IMR-90 (cell line): ENCODE results near the gene SLC1A5. TPM values are rescaled to one million over a fixed set of nuclear protein-coding genes. Genes with fewer than 3 reads are reported as not detected.

Source experiments
- ATAC-seq: fragments of 200-7000 bp; cut with Tn5 transposase; 2 replicates; pipeline ENCODE4 v1.9.1; 2020; ENCODE audit warnings: low read depth, mild to moderate bottlenecking, moderate library complexity
- BruUV-seq: library from RNA; stranded (reverse); fragments of 400-500 nt; replicated peaks from 2 replicates; lab custom pipeline; 2021; lab: Mats Ljungman, UMichigan
- CTCF ChIA-PET: fragments of 300-600 bp; formaldehyde crosslinking; extraction: SDS; loops from one replicate; lab custom pipeline; 2021; ENCODE audit warnings: antibody characterized with exemption; lab: Yijun Ruan, JAX
- POLR2A ChIA-PET: fragments of 300-600 bp; sonication (Branson Sonifier 250); formaldehyde crosslinking; loops from one replicate; lab custom pipeline; 2022; ENCODE audit warnings: antibody characterized with exemption; ENCODE audit not compliant: unreplicated experiment; lab: Charles Lee
- DNase-seq: peaks from one replicate; pipeline ENCODE4 v3.0.0; 2013
- H2AFZ ChIP-seq: replicated peaks from 2 replicates; pipeline ENCODE3; 2013; ENCODE audit warnings: low read length, mild to moderate bottlenecking; ENCODE audit not compliant: poor library complexity
- H2AK5ac ChIP-seq: 2 replicates; pipeline ENCODE4 v1.6.1; 2013; ENCODE audit warnings: low read depth, low read length, inconsistent platforms
- H2AK9ac ChIP-seq: replicated peaks from 2 replicates; pipeline ENCODE3; 2013; ENCODE audit warnings: mild to moderate bottlenecking, low read depth, low read length, moderate library complexity; ENCODE audit not compliant: poor library complexity
- H2BK120ac ChIP-seq: 2 replicates; pipeline ENCODE4 v1.6.1; 2013; ENCODE audit warnings: low read depth, low read length, inconsistent platforms
- H2BK15ac ChIP-seq: 3 replicates; pipeline ENCODE4 v1.6.1; 2013; ENCODE audit warnings: low read depth, low read length, inconsistent platforms
- H2BK20ac ChIP-seq: 2 replicates; pipeline ENCODE4 v1.6.1; 2013; ENCODE audit warnings: low read depth, mild to moderate bottlenecking, inconsistent platforms, low read length, moderate library complexity
- H2BK5ac ChIP-seq: 2 replicates; pipeline ENCODE4 v1.6.1; 2013; ENCODE audit warnings: mild to moderate bottlenecking, low read depth, low read length, inconsistent platforms; ENCODE audit not compliant: poor library complexity, severe bottlenecking
- H3K14ac ChIP-seq: replicated peaks from 2 replicates; pipeline ENCODE4 v1.6.1; 2013; ENCODE audit warnings: low read depth, low read length, inconsistent platforms
- H3K18ac ChIP-seq: 2 replicates; pipeline ENCODE4 v1.6.1; 2013; ENCODE audit warnings: low read depth, low read length, control low read depth
- H3K23ac ChIP-seq: 2 replicates; pipeline ENCODE4 v1.6.1; 2013; ENCODE audit warnings: low read depth, low read length, inconsistent platforms
- H3K27ac ChIP-seq: 2 replicates; pipeline ENCODE4 v1.5.1; 2013; ENCODE audit warnings: mild to moderate bottlenecking, control low read depth, low read length; ENCODE audit not compliant: insufficient read depth
- H3K27me3 ChIP-seq: 2 replicates; pipeline ENCODE4 v1.6.1; 2013; ENCODE audit warnings: low read length; ENCODE audit not compliant: control insufficient read depth, insufficient read depth
- H3K36me3 ChIP-seq: 2 replicates; pipeline ENCODE4 v1.6.1; 2013; ENCODE audit warnings: low read length, mixed read lengths; ENCODE audit not compliant: control insufficient read depth, insufficient read depth
- H3K4ac ChIP-seq: 2 replicates; pipeline ENCODE4 v1.6.1; 2013; ENCODE audit warnings: low read depth, low read length, inconsistent platforms
- H3K4me1 ChIP-seq: 2 replicates; pipeline ENCODE4 v1.6.1; 2013; ENCODE audit warnings: low read length, mixed read lengths; ENCODE audit not compliant: control insufficient read depth, insufficient read depth
- H3K4me2 ChIP-seq: 2 replicates; pipeline ENCODE4 v1.6.1; 2013; ENCODE audit warnings: low read depth, mild to moderate bottlenecking, control low read depth, low read length, moderate library complexity
- H3K4me3 ChIP-seq: 2 replicates; pipeline ENCODE4 v1.5.1; 2013; ENCODE audit warnings: low read depth, mild to moderate bottlenecking, control low read depth, low read length, moderate library complexity; ENCODE audit not compliant: insufficient read depth
- H3K56ac ChIP-seq: 2 replicates; pipeline ENCODE4 v1.6.1; 2013; ENCODE audit warnings: low read length, inconsistent platforms; ENCODE audit not compliant: insufficient read depth; ENCODE audit errors: extremely low read depth
- H3K79me1 ChIP-seq, 2 experiments: 2 replicates each; pipeline ENCODE4 v1.6.1; 2013; ENCODE audit warnings: low read length in 2 of 2, inconsistent platforms in 1 of 2, low read depth in 1 of 2
- H3K9ac ChIP-seq: 2 replicates; pipeline ENCODE4 v1.6.1; 2013; ENCODE audit warnings: low read depth, low read length, control low read depth
- H3K9me1 ChIP-seq: 2 replicates; pipeline ENCODE4 v1.6.1; 2013; ENCODE audit warnings: low read length, inconsistent platforms; ENCODE audit not compliant: insufficient read depth
- H3K9me3 ChIP-seq: 2 replicates; pipeline ENCODE4 v1.6.1; 2013; ENCODE audit warnings: low read length; ENCODE audit not compliant: control insufficient read depth, insufficient read depth
- H4K20me1 ChIP-seq: 2 replicates; pipeline ENCODE4 v1.6.1; 2013; ENCODE audit warnings: low read length, inconsistent platforms; ENCODE audit not compliant: insufficient read depth
- H4K5ac ChIP-seq: 2 replicates; pipeline ENCODE4 v1.6.1; 2013; ENCODE audit warnings: mild to moderate bottlenecking, low read depth, low read length, control low read depth
- H4K8ac ChIP-seq, 2 experiments: 2 replicates each; pipeline ENCODE4 v1.6.1; 2013; ENCODE audit warnings: low read depth in 2 of 2, low read length in 2 of 2, control low read depth in 1 of 2, inconsistent platforms in 1 of 2
- H4K91ac ChIP-seq: 2 replicates; pipeline ENCODE4 v1.6.1; 2013; ENCODE audit warnings: low read depth, low read length, inconsistent platforms; ENCODE audit not compliant: insufficient read depth
- BHLHE40 ChIP-seq: fragments of 150-350 bp; IDR thresholded peaks from 2 replicates; pipeline ENCODE4 v1.6.1; 2016; ENCODE audit warnings: mild to moderate bottlenecking, low read depth, low read length
- FOS ChIP-seq: fragments of 150-350 bp; IDR thresholded peaks from 2 replicates; pipeline ENCODE4 v1.6.1; 2016; ENCODE audit warnings: low read depth, low read length
- NFE2L2 ChIP-seq: fragments of 150-350 bp; IDR thresholded peaks from 2 replicates; pipeline ENCODE4 v1.6.1; 2016; ENCODE audit warnings: low read depth, mild to moderate bottlenecking, low read length
- WGBS, 2 experiments: methylation state at CpG; one replicate each; pipeline versions ENCODE4 v1.1.5 to v1.1.7; 2013; ENCODE audit warnings: missing lambda C conversion rate in 2 of 2; ENCODE audit not compliant: insufficient read length in 1 of 2; ENCODE audit errors: extremely low coverage in 2 of 2; 5-methylcytosine and 5-hydroxymethylcytosine counted together
- dilution Hi-C: fragments of 300-500 bp; cut with HindIII; formaldehyde crosslinking; loops from one replicate; pipeline ENCODE4 v1.14.3; 2018; ENCODE audit warnings: low sequenced_read_pairs; ENCODE audit not compliant: unreplicated experiment
- in situ Hi-C: fragments of 300-500 bp; cut with MboI; formaldehyde crosslinking; loops from 3 replicates; pipeline ENCODE4 v1.14.3; 2019; ENCODE audit warnings: low sequenced_read_pairs, inconsistent platforms, mixed read lengths
- intact Hi-C: fragments of 100-400 bp; cut with micrococcal nuclease; formaldehyde crosslinking; loops from 2 replicates; pipeline ENCODE4 v1.10.0; 2022
- polyA plus RNA-seq, 3 experiments: library from polyadenylated mRNA; depleted of rRNA; stranded (reverse); fragments of >200 nt; gene quantifications; 2 replicates each; pipeline ENCODE4 v1.2.3, GENCODE V29; 2012; ENCODE audit warnings: low replicate concordance in 1 of 3
- total RNA-seq: library from RNA; depleted of rRNA; stranded (reverse); fragments of >200 nt; gene quantifications from 2 replicates; pipeline ENCODE4 v1.2.3, GENCODE V29; 2012

Gene SLC1A5
- total and polyA plus RNA-seq, 2 of the 4 experiments (the other 2 are of a cell fraction) = 142 to 171 TPM

DNA sequence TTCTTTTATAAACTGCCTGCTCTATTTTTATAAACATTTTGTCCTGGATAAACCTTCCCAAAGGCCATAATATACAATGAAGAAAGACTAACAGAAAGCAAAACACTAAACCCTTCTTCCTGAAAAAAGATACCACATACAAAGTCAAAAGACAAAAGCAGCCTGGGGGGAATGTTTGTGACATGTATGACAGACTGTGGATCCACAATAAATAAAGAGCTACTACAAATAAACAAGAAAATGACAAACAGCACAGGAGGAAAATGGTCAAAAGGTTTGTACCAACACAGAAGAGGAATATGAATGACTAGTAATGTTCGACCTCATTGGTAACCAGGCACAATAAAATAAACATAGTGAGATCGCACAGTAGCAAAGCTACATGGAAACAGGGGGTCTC is 42.5 kb upstream of the SLC1A5 start (continued):
- TF ChIP-seq BHLHE40 = no peak

- Histone ChIP-seq H2BK20ac (no peak overlapping the region), H2AK9ac (no peak overlapping the region), H2AFZ (no peak overlapping the region), H3K27ac (no peak overlapping the region), H3K4me2 (no peak overlapping the region), H2BK15ac (no peak overlapping the region), H3K27me3 (no peaks in the 10 kb centered on the region), H2AK5ac (peak overlapping the region; percentile 69), H3K4me3 (no peak overlapping the region), H3K79me1 (no peaks in the 10 kb centered on the region), H2BK5ac (peak overlapping the region; percentile 7), H3K9ac (no peak overlapping the region), H3K23ac (no peak overlapping the region), H3K9me3 (no peaks in the 10 kb centered on the region), H3K14ac (no peak overlapping the region), H4K8ac (no peak overlapping the region), H3K18ac (no peak overlapping the region), H3K56ac (no peak overlapping the region), H4K91ac (no peak overlapping the region), H2BK120ac (peak overlapping the region; percentile 16; the same call in 1 of the 2 replicates), H3K36me3 (no peaks in the 10 kb centered on the region), H3K4me1 (peaks cover 3% of the 10 kb centered on the region; the same call in 1 of the 2 replicates), H4K20me1 (no peaks in the 10 kb centered on the region), H3K4ac (peak overlapping the region; percentile 16; the same call in 1 of the 2 replicates), H3K9me1 (peaks cover 5% of the 10 kb centered on the region; the same call in 1 of the 2 replicates), H4K5ac (no peak overlapping the region)
- intact Hi-C loops = no loop called here
- BruUV-seq = no TSS peak
- ChIA-PET POLR2A (no interaction called here), CTCF (interaction anchor here (1.1 to 1.6 kb wide), 2 partner anchors 12 to 59 kb away, joined by 3 read pairs; no protein-coding TSS in a partner anchor)
- WGBS, 2 experiments = no CpG with 5 or more reads among the region's 5 CpGs
- dilution Hi-C loops = no loop called here
- in situ Hi-C loops = no loop called here
- no peak for TF ChIP-seq NFE2L2
- peak; percentile 42; the same call in 1 of the 2 replicates for TF ChIP-seq FOS
- DNase-seq (peak; percentile 75), ATAC-seq (no peak)
Observed at GRCh38 chr19:46828484-46828883, 40.1 kb upstream of the SLC1A5 start.
